GM21529 (cell line): ENCODE results near the gene SH2B3.
A peak's percentile ranks its signal among the peaks of the same experiment; 100 is the strongest.
"Not testable (repeated sequence)": the region's sequence is repeated elsewhere in the genome, so short reads cannot be mapped to it uniquely, and the experiment has no call there.

Experiments used
- ATAC-seq: cut with Tn5 transposase; IDR thresholded peaks from one replicate; pipeline ENCODE4 v1.9.1; 2021; ENCODE audit not compliant: unreplicated experiment

Gene SH2B3

GRCh38 chr12:111405859-111406473 is at the start of gene SH2B3:
Gene SH2B3 (plus strand): TSS chr12:111405923. CDS start chr12:111418146, 12,223 bp downstream.
- ATAC-seq, result peak; percentile 2

- no peak for ATAC-seq
Observed at GRCh38 chr12:111359231-111359913, 46.4 kb upstream of the SH2B3 start.

GRCh38 chr12:111359914-111360276 is 45.8 kb upstream of the SH2B3 start:
- ATAC-seq, result no peak

- ATAC-seq, result no peak
Observed at GRCh38 chr12:111360325-111360930, 45.3 kb upstream of the SH2B3 start.

GRCh38 chr12:111361073-111361716 is 44.5 kb upstream of the SH2B3 start:
- ATAC-seq, result no peak

GRCh38 chr12:111361717-111362576 is 43.8 kb upstream of the SH2B3 start:
- ATAC-seq, result no peak

- no peak for ATAC-seq
Observed at GRCh38 chr12:111362687-111363475, 42.8 kb upstream of the SH2B3 start.

- ATAC-seq, result no peak
Observed at GRCh38 chr12:111363578-111363977, 42.1 kb upstream of the SH2B3 start.

- ATAC-seq, result no peak
Observed at GRCh38 chr12:111366075-111366474, 39.6 kb upstream of the SH2B3 start.

- no peak for ATAC-seq
Observed at GRCh38 chr12:111366583-111366982, 39.1 kb upstream of the SH2B3 start.

GRCh38 chr12:111367661-111368221 is 38.0 kb upstream of the SH2B3 start:
- no peak for ATAC-seq

GRCh38 chr12:111368291-111368787 is 37.4 kb upstream of the SH2B3 start:
- ATAC-seq, result peak; percentile 2

- peak; percentile 93 for ATAC-seq
Observed at GRCh38 chr12:111368788-111369495, 36.8 kb upstream of the SH2B3 start, which contains the start of gene PHETA1. Gene PHETA1 (minus strand): TSS chr12:111369095. CDS start chr12:111363427, 5,668 bp downstream.

- no peak for ATAC-seq
Observed at GRCh38 chr12:111369496-111370220, 36.1 kb upstream of the SH2B3 start.

- not testable (repeated sequence) for ATAC-seq
Observed at GRCh38 chr12:111373231-111373630, 32.5 kb upstream of the SH2B3 start.

GRCh38 chr12:111377440-111377839 is 28.3 kb upstream of the SH2B3 start:
- no peak for ATAC-seq

GRCh38 chr12:111379942-111380554 is 25.7 kb upstream of the SH2B3 start:
- no peak for ATAC-seq

- ATAC-seq, result no peak
Observed at GRCh38 chr12:111384596-111384995, 21.1 kb upstream of the SH2B3 start.
